B cell (primary cell): ENCODE data around the gene RGS3.

ENCODE experiments used
- CTCF ChIP-seq: fragments of 200-600 bp; IDR thresholded peaks from one replicate; pipeline ENCODE4 v1.8.0; 2022; ENCODE audit warnings: antibody characterized with exemption, mild to moderate bottlenecking
- EZH2 ChIP-seq: IDR thresholded peaks from 2 replicates; pipeline ENCODE4 v1.6.1; 2012; ENCODE audit warnings: borderline replicate concordance, low read depth, mild to moderate bottlenecking, moderate library complexity, low read length; ENCODE audit not compliant: insufficient read depth, poor library complexity, severe bottlenecking

GRCh38 chr9:113530942-113531341 lies 67.4 kb downstream of the RGS3 start:
- TF ChIP-seq CTCF: no peak
- no peak for TF ChIP-seq EZH2
